ENCODE measurements around the gene BTBD7.

The BTBD7 gene, protein sequence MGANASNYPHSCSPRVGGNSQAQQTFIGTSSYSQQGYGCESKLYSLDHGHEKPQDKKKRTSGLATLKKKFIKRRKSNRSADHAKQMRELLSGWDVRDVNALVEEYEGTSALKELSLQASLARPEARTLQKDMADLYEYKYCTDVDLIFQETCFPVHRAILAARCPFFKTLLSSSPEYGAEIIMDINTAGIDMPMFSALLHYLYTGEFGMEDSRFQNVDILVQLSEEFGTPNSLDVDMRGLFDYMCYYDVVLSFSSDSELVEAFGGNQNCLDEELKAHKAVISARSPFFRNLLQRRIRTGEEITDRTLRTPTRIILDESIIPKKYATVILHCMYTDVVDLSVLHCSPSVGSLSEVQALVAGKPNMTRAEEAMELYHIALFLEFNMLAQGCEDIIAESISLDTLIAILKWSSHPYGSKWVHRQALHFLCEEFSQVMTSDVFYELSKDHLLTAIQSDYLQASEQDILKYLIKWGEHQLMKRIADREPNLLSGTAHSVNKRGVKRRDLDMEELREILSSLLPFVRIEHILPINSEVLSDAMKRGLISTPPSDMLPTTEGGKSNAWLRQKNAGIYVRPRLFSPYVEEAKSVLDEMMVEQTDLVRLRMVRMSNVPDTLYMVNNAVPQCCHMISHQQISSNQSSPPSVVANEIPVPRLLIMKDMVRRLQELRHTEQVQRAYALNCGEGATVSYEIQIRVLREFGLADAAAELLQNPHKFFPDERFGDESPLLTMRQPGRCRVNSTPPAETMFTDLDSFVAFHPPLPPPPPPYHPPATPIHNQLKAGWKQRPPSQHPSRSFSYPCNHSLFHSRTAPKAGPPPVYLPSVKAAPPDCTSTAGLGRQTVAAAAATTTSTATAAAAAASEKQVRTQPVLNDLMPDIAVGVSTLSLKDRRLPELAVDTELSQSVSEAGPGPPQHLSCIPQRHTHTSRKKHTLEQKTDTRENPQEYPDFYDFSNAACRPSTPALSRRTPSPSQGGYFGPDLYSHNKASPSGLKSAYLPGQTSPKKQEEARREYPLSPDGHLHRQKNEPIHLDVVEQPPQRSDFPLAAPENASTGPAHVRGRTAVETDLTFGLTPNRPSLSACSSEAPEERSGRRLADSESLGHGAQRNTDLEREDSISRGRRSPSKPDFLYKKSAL

DNA sequence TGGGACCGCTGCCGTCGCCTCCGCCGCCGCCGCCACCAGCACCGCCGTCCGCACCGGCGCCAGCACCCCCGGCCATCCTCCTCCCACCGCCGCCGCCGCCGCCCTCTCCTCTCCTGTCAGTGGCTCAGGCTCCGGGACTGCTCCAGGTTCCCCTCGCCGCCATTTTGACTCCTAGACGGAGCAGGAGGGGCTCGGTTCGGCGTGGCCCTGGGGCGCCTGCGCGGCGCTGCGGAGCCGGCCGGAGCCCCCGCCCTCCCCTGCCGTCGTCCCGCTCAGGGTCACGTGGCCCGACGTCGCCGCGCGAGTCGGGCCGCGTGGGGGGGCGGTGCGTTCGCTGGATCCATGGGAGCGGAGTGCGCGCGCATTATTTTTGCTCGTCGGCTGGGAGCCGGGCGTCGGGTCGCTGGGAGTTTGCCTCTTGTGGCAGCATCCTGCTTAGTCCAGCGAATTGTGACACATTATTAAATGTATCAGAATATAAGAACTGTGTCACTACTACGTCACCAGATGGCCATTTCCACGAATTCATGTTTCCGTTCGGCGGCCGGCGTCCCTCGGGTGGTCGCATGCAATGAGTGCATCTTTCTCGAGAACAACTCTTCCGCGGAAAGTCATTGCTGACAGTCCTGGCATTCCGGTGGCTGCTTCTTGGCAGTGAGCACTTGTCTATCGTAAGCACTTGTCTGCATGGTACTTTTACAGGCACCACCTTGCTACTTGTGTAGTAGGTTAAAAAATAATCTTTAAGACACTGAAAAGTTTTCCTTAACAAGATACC is at the start of gene BTBD7:
TSS of gene BTBD7 (minus strand) at position 184 of the 778 bp plus-strand sequence. CDS start 36,985 bp downstream, outside the sequence.
- TF ChIP-seq ZC3H10 (CRISPR knock-in tag; IDR thresholded peaks at IDR 0.05) (no peak), ARNTL (CRISPR knock-in tag; IDR thresholded peaks at IDR 0.05; ENCODE audit: borderline replicate concordance, low read depth) (no peak), TCF4 (CRISPR knock-in tag; IDR thresholded peaks at IDR 0.05; ENCODE audit: borderline replicate concordance) (no peak), CREB5 (CRISPR knock-in tag; IDR thresholded peaks at IDR 0.05; ENCODE audit: low read depth) (no peak), TOX (CRISPR knock-in tag; IDR thresholded peaks at IDR 0.05; ENCODE audit: borderline replicate concordance) (no peak), ZFP3 (CRISPR knock-in tag; IDR thresholded peaks at IDR 0.05) (no peak), GLIS3 (CRISPR knock-in tag; IDR thresholded peaks at IDR 0.05) (no peak), OSR1 (CRISPR knock-in tag; IDR thresholded peaks at IDR 0.05) (no peak), ZFP30 (CRISPR knock-in tag; IDR thresholded peaks at IDR 0.05) (no peak), ESRRG (CRISPR knock-in tag; IDR thresholded peaks at IDR 0.05) (no peak), ZNF565 (CRISPR knock-in tag; conservative IDR thresholded peaks at IDR 0.05; ENCODE audit: low read depth) (no peak), PPARA (CRISPR knock-in tag; IDR thresholded peaks at IDR 0.05; ENCODE audit: borderline replicate concordance) (no peak), RARB (CRISPR knock-in tag; IDR thresholded peaks at IDR 0.05) (no peak)
- TF ChIP-seq, protein P1, sequence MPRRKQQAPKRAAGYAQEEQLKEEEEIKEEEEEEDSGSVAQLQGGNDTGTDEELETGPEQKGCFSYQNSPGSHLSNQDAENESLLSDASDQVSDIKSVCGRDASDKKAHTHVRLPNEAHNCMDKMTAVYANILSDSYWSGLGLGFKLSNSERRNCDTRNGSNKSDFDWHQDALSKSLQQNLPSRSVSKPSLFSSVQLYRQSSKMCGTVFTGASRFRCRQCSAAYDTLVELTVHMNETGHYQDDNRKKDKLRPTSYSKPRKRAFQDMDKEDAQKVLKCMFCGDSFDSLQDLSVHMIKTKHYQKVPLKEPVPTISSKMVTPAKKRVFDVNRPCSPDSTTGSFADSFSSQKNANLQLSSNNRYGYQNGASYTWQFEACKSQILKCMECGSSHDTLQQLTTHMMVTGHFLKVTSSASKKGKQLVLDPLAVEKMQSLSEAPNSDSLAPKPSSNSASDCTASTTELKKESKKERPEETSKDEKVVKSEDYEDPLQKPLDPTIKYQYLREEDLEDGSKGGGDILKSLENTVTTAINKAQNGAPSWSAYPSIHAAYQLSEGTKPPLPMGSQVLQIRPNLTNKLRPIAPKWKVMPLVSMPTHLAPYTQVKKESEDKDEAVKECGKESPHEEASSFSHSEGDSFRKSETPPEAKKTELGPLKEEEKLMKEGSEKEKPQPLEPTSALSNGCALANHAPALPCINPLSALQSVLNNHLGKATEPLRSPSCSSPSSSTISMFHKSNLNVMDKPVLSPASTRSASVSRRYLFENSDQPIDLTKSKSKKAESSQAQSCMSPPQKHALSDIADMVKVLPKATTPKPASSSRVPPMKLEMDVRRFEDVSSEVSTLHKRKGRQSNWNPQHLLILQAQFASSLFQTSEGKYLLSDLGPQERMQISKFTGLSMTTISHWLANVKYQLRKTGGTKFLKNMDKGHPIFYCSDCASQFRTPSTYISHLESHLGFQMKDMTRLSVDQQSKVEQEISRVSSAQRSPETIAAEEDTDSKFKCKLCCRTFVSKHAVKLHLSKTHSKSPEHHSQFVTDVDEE (CRISPR knock-in tag; IDR thresholded peaks at IDR 0.05): no peak; the same call in 1 of the 2 replicates
- TF ChIP-seq, protein P2, sequence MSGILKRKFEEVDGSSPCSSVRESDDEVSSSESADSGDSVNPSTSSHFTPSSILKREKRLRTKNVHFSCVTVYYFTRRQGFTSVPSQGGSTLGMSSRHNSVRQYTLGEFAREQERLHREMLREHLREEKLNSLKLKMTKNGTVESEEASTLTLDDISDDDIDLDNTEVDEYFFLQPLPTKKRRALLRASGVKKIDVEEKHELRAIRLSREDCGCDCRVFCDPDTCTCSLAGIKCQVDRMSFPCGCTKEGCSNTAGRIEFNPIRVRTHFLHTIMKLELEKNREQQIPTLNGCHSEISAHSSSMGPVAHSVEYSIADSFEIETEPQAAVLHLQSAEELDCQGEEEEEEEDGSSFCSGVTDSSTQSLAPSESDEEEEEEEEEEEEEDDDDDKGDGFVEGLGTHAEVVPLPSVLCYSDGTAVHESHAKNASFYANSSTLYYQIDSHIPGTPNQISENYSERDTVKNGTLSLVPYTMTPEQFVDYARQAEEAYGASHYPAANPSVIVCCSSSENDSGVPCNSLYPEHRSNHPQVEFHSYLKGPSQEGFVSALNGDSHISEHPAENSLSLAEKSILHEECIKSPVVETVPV (CRISPR knock-in tag; IDR thresholded peaks at IDR 0.05): no peak
- TF ChIP-seq, protein P3, sequence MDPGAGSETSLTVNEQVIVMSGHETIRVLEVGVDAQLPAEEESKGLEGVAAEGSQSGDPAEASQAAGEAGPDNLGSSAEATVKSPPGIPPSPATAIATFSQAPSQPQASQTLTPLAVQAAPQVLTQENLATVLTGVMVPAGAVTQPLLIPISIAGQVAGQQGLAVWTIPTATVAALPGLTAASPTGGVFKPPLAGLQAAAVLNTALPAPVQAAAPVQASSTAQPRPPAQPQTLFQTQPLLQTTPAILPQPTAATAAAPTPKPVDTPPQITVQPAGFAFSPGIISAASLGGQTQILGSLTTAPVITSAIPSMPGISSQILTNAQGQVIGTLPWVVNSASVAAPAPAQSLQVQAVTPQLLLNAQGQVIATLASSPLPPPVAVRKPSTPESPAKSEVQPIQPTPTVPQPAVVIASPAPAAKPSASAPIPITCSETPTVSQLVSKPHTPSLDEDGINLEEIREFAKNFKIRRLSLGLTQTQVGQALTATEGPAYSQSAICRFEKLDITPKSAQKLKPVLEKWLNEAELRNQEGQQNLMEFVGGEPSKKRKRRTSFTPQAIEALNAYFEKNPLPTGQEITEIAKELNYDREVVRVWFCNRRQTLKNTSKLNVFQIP (CRISPR knock-in tag; IDR thresholded peaks at IDR 0.05; ENCODE audit: borderline replicate concordance, low read depth): no peak
- peak; percentile 95 for ATAC-seq

DNA sequence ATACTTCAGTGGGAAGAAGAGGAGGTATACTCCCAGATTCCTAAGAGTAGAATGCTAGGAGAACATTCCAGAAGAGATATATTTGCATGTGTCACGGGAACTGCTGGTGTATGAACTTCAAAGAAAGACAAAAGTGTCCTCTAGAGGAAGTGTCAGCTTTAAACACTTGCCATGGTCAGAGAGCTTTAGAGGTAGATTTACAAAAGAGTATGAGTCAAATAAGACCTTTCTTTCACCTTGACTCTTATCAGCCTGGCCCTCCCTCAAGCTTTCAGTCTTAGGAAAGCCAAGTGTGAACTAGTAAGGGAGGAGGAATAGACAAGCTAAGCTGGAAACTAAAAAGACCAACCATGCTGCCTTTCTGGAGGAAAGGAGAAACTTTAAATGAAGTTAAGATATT is 48.8 kb upstream of the BTBD7 start:
- ATAC-seq: no peak

More for the DNA sequence above, 48.8 kb upstream of the BTBD7 start:
- TF ChIP-seq GLIS3 (CRISPR knock-in tag; IDR thresholded peaks at IDR 0.05): no peak
- no peak for TF ChIP-seq RARB (CRISPR knock-in tag; IDR thresholded peaks at IDR 0.05)
- TF ChIP-seq, protein P1 (CRISPR knock-in tag; IDR thresholded peaks at IDR 0.05): no peak
- TF ChIP-seq BACH2 (CRISPR knock-in tag; IDR thresholded peaks at IDR 0.05; ENCODE audit: borderline replicate concordance): no peak
- TF ChIP-seq ZNF8 (CRISPR knock-in tag; IDR thresholded peaks at IDR 0.05): no peak
- no peak for TF ChIP-seq ZC3H10 (CRISPR knock-in tag; IDR thresholded peaks at IDR 0.05)
- TF ChIP-seq ESRRG (CRISPR knock-in tag; IDR thresholded peaks at IDR 0.05): no peak
- no peak for TF ChIP-seq TCF4 (CRISPR knock-in tag; IDR thresholded peaks at IDR 0.05; ENCODE audit: borderline replicate concordance)
- no peak for TF ChIP-seq SNAI2 (CRISPR knock-in tag; IDR thresholded peaks at IDR 0.05)
- no peak for TF ChIP-seq TOX (CRISPR knock-in tag; IDR thresholded peaks at IDR 0.05; ENCODE audit: borderline replicate concordance)
- no peak for TF ChIP-seq PATZ1 (CRISPR knock-in tag; IDR thresholded peaks at IDR 0.05; ENCODE audit: borderline replicate concordance)
- no peak for TF ChIP-seq ARNTL (CRISPR knock-in tag; IDR thresholded peaks at IDR 0.05; ENCODE audit: borderline replicate concordance, low read depth)
- TF ChIP-seq, protein P2 (CRISPR knock-in tag; IDR thresholded peaks at IDR 0.05): no peak
